Measurements from ENCODE around the gene PPP1R37. TPM values are rescaled to one million over a fixed set of nuclear protein-coding genes. Genes with fewer than 3 reads are reported as not detected.

PPP1R37 gene
- total RNA-seq, 1 experiment from 2014 or later = 33.6 TPM

GRCh38 chr19:45098521-45099466 is 5.8 kb downstream of the PPP1R37 start:
- Histone ChIP-seq H2BK12ac (ENCODE audit: insufficient read length, low read depth, low read length) (no peak overlapping the region), H2BK5ac (ENCODE audit: insufficient read length, low read length) (no peak overlapping the region), H4K5ac (ENCODE audit: insufficient read length, low read depth, low read length) (no peak overlapping the region), H3K27ac (ENCODE audit: insufficient read length, low read depth, low read length) (no peak overlapping the region), H3K27me3 (ENCODE audit: insufficient read depth, low read length) (no peaks in the 10 kb centered on the region), H3K14ac (ENCODE audit: insufficient read depth, low read length) (no peak overlapping the region; the same call in 1 of the 2 replicates), H3K79me2 (ENCODE audit: insufficient read depth, low read length) (peaks cover 60% of the 10 kb centered on the region), H2BK120ac (ENCODE audit: low read depth, low read length, poor library complexity, severe bottlenecking) (no peak overlapping the region), H4K8ac (replicated peaks; ENCODE audit: insufficient read length, low read depth, low read length) (no peak overlapping the region), H3K23ac (ENCODE audit: insufficient read length, low read depth, low read length) (no peak overlapping the region), H2AFZ (ENCODE audit: low read length) (no peak overlapping the region), H3K4ac (ENCODE audit: low read depth, low read length) (no peak overlapping the region), H2AK5ac (ENCODE audit: insufficient read length, low read length) (no peak overlapping the region), H4K91ac (ENCODE audit: insufficient read length, low read depth, low read length) (no peak overlapping the region), H3K18ac (ENCODE audit: insufficient read length, low read depth, low read length) (no peak overlapping the region), H3T11ph (ENCODE audit: low read length) (no peak overlapping the region), H3K9ac (ENCODE audit: extremely low read depth, insufficient read length, low read length) (no peak overlapping the region), H4K20me1 (ENCODE audit: control insufficient read depth, insufficient read depth, insufficient read length) (no peaks in the 10 kb centered on the region), H3K9me3 (ENCODE audit: control insufficient read depth, low read depth, low read length) (no peaks in the 10 kb centered on the region), H3K4me1 (ENCODE audit: insufficient read depth, low read length) (no peaks in the 10 kb centered on the region; the same call in 1 of the 2 replicates), H3K79me1 (ENCODE audit: insufficient read depth, low read depth, low read length, poor library complexity, severe bottlenecking) (no peaks in the 10 kb centered on the region), H3K23me2 (ENCODE audit: insufficient read length, low read depth, low read length, poor library complexity, severe bottlenecking) (peaks cover 1% of the 10 kb centered on the region), H2BK20ac (ENCODE audit: low read depth, low read length, poor library complexity, severe bottlenecking) (no peak overlapping the region), H3K56ac (ENCODE audit: insufficient read length, low read depth, low read length) (no peak overlapping the region), H2BK15ac (ENCODE audit: low read depth, low read length) (no peak overlapping the region), H3K4me2 (ENCODE audit: insufficient read depth, insufficient read length, low read length) (no peak overlapping the region)
- Mint-ChIP-seq H3K9me3 (no peaks in the 10 kb centered on the region; a peak in 1 of 5 replicates), H3K4me3 (peak overlapping the region in 1 of 2 experiments; percentile 27; a peak in 1 of 5 replicates), H3K4me1 (peaks cover 81 to 88% of the 10 kb centered on the region in 2 experiments), H3K27me3 (ENCODE audit: low read depth) (no peaks in the 10 kb centered on the region), H3K27ac (peak overlapping the region; percentile 18 to 87 (median 58); a peak in 4 of 7 replicates), H3K36me3 (ENCODE audit: insufficient read depth in 1 of 3, low read depth in 3 of 3) (peaks cover 2 to 17% (median 10%) of the 10 kb centered on the region in 3 experiments; a peak in 6 of 7 replicates)
- WGBS (ENCODE audit: extremely low coverage, insufficient read length, low lambda C conversion rate) = no CpG with 5 or more reads among the region's 15 CpGs
- DNase-seq = no peak
- no peak for TF ChIP-seq CTCF (conservative IDR thresholded peaks at IDR 0.05)

All from H9 (cell line).